ENCODE measurements around the gene TCF7L2.

TCF7L2 gene

DNA sequence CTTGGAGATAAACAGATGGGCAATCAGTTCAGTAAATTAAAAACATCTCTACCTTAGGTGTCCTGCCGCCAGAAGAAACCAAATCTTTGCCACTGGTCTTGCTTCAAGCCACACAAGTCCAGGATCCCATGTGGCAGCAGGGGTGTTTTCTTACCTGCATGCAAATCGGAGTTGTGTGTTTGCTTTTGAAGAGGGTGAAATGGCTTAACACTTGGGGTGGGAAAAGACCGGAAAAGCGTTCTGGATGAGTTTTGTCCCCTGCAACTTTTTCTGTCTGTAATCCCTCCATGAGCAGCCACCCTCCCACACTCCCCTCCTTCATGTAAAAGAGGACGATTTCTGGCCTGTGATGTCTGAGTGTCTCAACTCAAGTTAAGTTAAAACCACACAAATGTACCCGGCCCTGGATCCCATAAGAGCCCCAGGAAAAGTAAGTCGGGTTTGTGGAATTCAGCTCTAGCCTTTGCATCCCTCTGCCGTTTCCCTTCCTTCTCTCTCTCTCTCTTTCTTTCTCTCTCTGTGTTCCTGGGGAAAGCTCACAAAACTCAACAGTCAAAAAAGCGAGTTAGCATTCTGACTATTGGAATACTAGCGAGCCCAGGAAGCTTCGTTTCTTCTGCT, 178.5 kb downstream of the TCF7L2 start:
- no peak for DNase-seq

DNA sequence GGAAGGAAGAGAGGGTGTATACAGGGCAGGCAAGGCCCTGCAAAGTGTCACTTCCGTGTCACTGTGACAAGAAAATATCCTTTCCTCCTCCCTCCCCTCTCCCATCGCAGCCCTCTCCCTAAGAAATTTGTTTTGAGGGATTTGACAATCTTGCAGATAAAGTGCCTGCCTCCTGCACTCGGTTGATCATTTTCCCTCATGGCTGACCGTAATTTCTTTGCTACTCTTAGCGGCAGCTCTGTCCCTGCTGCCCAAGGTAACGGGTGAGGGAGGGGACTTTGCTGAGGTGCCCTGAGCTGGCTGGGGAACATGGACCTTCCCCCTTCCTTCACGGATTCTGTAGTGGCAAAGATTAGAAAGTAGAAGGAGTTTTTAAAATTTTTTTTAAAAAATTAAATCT, 179.1 kb downstream of the TCF7L2 start:
- no peak for DNase-seq

GRCh38 chr10:113130014-113130641, 180.1 kb downstream of the TCF7L2 start:
- no peak for DNase-seq

- DNase-seq, result no peak
These were observed 181.7 kb downstream of the TCF7L2 start for GRCh38 chr10:113131613-113132261.

- no peak for DNase-seq
These were observed 182.6 kb downstream of the TCF7L2 start for GRCh38 chr10:113132591-113133121.

GRCh38 chr10:113133497-113134115, 183.6 kb downstream of the TCF7L2 start:
- DNase-seq, result no peak

DNA sequence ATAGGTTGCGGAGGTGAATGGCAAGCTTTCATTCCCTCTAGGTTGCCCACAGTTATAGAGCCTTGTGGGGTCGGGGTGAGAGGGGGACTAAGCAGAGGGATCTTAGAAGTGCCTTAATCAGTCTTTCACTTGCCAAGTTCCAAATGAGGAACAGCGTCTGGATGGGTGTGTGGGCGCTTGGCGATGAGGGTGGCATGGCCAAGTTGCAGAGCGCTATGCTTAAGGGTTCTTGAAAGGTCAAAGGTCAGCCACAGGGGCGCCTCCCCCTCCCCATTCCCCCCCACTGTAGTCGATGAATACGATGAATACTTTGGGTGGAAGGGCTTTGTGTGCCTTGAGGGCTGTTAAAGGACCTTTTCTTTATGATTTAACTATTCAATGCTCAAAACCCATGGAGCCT, 185.0 kb downstream of the TCF7L2 start:
- DNase-seq, result no peak

- DNase-seq, result no peak
These were observed 188.1 kb downstream of the TCF7L2 start for GRCh38 chr10:113137941-113138685.

DNA sequence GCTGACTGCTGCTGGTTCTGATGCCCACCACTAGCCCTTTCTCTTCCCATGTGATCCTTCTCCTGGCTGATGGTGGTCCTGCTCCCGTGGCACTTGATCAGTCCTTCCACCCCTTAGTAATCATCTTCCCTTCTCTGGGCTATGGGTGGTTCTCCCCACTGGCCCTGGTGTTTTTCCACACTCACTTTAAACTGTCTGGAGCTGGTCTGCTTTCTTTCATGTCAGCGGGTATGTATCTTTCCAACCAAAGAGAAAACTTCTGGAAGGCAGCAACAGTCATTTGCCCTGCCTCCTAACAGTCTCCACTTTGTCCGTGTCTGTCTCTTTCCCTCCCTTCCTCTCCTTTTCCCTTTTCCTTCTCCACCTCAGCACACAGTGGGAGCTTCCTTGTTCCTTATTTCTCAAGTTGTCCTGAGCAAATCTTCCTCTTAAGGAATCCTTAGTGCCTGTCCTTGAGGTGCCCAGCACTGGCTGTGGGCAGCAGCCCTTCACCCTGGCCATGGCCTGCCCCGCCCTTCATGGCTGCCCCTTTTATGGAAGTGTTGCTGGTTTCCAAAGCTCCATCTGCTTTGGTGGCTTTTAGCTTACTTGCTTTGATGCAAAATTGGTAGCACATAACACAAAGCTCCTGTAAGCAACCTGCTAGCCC, 189.0 kb downstream of the TCF7L2 start:
- DNase-seq, result no peak

DNA sequence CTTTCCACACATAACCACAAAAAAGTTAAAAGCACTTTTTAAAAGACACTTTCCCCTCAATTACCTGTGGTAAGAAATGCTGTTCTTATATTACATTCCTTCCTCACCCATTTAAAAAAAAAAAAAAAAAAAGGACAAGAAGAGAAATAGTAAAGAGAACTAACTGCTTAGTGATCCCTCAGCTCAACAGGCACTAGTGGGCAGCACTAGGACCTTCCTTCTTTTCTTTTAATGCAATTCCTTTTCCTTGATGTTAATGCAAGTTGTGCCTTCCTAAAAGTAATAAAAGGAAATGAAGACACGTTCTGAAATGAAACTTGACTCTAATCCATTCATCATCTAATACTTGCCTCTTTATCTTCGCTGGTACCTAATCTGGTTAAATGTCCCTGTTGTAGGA, 189.7 kb downstream of the TCF7L2 start:
- DNase-seq, result no peak

DNA sequence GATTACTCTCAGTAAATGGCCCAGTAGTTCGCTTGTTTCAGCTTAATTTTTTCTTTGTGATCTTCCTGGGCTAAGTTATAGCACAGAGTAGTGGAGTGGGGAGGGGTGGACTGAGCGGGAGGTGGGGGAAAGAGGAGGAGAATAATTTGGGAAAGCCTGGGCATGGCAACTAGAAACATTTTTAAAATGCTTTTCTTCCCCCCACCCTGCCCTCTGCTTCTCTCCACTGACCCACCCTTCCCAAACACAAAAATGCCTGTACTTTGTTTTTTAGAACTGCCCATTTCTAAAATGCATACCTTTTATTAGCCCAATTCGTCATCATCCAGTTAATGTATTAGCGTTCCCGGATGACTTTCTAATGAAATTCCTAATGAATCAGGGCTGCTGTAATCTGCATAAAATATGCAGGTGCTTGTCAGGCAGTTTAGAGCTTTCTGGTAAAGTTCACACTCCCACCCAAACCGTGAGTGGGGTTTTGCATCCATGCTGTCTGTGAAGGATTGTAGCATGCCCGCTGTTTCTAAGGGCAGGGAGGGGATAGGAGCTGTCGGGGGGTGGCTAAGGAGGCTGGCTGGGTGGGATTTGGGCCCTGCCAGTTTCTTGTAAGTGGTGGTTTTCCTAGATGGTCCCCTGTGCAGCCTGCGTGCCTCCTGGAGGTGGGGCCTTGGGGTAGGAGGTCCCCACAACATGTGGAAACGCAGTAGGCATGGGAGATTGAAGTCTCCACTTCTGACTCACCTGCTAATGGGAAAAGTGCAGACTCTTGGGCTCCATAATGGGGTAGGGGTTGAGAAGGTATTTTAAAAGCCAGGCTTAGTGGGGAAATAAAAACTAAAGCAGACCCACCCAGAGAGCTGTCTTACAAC, 190.3 kb downstream of the TCF7L2 start:
- DNase-seq, result no peak

GRCh38 chr10:113142601-113143362, 192.7 kb downstream of the TCF7L2 start:
- no peak for DNase-seq

GRCh38 chr10:113144576-113144975, 194.5 kb downstream of the TCF7L2 start:
- no peak for DNase-seq

DNA sequence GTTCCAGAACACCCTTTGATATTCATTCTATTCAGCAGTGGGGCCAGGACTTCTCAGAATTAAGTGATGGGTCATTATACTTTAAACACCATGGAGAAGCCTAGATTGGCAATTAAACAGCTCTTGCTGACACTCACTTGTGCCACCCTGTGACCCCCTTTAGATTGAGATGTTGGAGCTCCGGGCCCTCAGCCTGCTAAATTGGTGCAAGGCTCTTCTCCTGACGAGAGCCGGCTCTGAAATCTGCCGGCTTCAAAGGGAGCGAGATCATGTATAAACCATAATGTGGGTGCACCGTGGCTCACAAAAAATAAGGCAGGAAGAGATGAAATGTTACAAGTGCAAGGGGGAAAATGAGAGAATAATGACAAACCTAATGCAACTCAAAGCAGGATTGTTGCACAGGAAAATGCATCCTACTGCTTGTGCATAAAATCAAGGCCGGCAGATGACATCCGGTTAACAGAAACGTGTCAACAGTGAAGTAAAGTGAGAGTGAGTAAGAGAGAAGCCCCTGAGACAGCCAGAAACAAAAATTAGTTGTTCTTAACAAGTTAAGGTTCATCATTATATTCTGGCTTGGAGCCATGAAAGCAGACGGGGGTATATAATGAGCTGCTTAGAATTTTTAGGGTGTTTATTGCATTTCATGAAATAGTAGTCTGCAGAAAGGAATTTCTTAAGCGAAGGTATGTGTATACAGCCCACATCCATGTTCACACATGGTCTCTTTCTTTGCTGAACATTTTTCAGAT, 198.2 kb downstream of the TCF7L2 start:
- no peak for DNase-seq

- no peak for DNase-seq
These were observed 198.9 kb downstream of the TCF7L2 start for GRCh38 chr10:113148901-113149300.

GRCh38 chr10:113149626-113150025, 199.6 kb downstream of the TCF7L2 start:
- no peak for DNase-seq

DNA sequence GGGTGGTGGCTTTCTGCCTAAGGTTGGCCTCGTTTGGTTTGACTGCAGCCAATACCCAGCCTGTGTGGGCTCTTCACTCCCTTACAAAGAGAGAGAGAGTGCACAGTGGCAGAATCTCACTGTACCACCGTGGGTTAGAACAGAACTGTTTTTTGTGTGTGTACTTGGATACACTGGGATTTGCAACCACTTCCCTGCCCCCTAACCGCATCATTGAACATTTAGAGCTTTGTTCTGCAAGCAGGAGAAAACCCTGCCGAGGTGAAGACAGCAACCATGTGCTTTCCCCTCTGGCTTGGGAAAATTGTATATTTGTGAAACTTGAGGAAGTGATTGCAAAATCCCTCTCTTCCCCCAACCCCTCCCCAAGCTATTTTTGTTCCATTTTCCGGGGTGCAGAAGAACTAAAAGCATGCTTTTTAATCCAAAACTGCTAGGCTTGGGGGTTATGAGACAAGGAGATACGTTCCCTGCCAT, 201.2 kb downstream of the TCF7L2 start:
- DNase-seq, result no peak

GRCh38 chr10:113153493-113154102, 203.6 kb downstream of the TCF7L2 start:
- DNase-seq, result no peak

GRCh38 chr10:113157441-113157840, 207.4 kb downstream of the TCF7L2 start:
- DNase-seq, result no peak

All from activated naive CD4-positive, alpha-beta T cell (primary cell).